GM21423 (cell line): Measurements from ENCODE around the gene MAN1B1.

ENCODE experiments used
- ATAC-seq: cut with Tn5 transposase; IDR thresholded peaks from one replicate; pipeline ENCODE4 v1.9.1; 2021; ENCODE audit warnings: mild to moderate bottlenecking, moderate library complexity; ENCODE audit not compliant: unreplicated experiment

Gene MAN1B1

DNA sequence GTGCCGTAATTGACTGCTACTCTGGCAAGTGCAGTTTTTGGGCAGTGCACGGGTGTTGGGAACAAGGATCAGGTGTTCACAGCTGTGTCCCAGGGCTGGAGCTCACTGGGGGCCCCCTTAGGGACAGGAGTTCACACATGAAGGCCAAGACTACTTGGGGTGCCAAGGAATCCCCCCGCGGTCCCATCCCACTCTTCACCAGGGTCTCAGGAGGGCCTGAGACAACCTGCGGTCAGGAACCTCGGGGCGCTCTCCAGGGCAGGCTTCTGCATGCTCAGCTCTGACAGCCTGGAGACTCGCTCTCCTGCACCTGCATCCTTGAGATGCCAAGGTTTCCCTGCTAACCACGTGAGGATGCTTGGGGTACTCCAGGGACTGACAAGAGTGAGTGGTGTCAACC is 2.3 kb upstream of the MAN1B1 start:
- ATAC-seq = no peak

DNA sequence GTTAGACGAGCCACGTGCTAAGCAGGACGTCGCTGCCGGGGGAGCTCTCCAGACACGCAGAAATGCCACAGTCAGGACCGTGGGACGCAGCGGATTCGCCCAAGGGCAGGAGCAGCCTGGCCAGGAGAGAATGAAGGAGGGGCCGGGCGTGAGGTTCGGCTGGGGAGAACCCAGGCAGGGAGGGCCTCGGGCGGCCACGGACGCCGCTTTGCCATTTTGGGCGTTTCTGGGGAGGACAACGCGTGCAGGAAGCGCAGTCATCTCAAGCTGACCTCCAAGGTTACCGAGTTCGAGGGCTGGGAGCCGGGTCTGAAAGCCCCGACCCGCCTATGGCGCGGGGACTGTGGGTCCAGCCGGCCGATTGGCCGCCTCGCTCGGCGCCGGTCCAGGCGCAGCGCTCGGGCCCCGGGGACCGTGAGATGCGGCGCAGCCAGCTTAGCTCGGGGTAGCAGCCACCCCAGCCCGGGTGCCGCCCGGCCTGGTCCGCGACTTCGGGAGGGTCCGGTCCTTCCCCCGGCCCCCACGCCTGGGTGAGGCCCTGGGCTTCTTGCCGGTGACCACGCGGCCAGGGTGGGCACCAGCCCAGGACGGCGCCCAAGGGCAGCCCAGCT is 760 bp upstream of the MAN1B1 start:
- no peak for ATAC-seq

DNA sequence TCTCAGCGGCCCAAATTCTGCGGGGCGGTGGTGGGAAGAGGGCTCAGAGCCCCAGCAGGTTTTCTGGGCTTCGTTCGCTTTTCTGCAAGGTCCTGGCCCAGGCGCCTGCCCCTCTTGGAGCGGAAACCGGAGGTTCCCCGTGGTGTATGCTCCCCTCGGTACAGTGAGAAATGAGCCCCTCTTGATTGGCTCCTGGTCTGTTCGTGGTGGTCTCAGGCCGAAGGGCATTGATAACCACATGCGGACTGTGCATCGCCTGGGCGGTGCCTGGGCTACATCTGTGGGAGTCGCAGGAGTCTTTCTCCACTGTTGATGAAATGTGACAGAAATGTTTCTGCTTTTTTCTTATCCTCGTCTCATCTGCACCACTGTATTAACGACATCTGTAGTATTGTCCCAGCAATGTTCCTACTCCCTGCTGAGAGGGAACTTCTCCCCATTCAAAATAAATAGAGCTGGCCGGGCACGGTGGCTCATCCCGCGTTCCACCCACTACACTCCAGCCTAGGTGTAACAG is 682 bp downstream of the MAN1B1 start:
- ATAC-seq = no peak

DNA sequence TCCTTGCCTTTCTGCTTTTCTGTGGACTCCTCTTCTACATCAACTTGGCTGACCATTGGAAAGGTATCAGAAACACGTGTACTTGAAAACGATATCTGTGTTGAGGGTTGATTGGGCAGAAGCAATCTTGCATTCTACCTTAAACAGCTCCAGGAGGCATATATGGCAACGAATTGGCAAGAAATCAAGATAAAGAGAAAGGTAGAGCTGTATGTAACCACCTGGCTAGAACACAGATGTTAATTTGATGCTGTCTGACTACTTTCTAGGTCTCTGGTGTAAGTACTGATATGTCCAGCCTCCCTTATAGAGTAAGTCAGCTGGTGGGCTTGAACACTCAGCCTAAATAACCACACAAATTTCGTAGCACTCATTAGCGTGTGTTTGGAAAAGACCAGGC is 1.3 kb downstream of the MAN1B1 start:
- no peak for ATAC-seq

DNA sequence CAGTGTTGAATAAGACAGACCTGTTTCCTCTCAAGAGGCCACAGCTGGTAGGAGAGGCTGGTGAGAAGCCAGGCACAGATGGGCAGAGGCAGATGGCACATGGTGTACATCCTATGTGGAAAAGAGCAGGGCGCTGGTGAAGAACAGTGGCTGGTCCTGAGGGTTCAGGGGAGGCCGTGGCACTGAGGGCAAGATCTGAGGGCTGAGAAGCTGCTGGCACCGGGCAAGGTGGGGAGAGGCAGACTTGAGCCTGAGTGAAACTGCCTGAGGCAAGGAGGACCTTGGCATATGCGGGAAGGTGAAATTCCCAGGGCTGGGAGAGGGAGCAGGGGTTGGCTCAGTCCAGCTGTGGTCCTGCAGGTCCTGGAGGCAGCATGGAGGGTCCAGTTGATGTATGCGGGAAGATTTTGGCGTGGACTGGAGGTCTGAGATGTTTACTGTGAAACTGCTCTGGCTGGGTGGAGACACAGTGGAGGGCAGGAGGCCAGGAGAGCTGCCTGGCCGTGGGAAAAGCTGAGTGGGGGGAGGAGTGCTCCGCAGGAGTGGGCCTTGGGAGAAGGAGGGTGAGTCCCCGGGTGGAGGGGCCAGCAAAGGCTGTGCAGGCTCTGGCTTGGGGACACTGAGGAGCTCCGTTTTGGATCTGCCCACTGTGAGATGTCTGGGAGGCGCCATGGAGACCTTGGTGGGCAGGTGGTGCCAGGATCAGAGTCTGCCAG is 2.6 kb downstream of the MAN1B1 start:
- no peak for ATAC-seq

DNA sequence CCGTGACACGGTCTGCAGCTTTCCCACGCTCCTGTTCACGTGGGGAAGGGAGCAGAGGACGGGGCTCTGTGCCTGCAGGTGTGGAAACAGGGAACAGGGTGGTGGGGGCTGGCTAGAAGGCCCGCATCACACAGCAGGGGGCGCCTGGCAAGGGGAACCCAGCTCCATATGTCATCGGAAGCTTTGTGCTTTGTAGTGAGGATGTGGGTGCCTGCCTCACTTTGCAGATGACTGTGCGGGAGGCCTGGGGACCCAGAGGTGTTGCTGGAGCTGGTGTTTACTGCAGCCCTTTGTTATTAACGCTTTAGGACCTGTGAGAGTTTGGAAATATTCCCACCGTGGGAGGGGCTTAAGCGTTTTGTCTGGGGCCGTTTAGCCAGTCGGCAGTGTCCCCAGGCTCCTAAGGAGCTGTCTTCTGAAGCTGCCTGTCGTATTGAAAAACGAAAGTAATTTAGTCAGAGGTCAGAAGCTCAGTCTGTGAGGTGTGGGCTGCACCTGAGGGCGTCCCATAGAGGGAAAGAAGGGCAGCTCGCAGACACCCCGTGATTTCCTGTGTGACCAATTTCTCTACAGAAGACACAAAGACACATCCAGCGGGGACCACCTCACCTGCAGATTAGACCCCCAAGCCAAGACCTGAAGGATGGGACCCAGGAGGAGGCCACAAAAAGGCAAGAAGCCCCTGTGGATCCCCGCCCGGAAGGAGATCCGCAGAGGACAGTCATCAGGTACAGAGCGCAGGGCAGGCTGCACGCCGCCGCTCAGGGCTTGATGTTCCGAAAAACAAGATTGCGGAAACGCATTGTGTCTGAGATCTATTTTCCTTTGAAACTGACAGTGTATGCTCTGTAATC is 9.1 kb downstream of the MAN1B1 start:
- ATAC-seq = peak; percentile 59

DNA sequence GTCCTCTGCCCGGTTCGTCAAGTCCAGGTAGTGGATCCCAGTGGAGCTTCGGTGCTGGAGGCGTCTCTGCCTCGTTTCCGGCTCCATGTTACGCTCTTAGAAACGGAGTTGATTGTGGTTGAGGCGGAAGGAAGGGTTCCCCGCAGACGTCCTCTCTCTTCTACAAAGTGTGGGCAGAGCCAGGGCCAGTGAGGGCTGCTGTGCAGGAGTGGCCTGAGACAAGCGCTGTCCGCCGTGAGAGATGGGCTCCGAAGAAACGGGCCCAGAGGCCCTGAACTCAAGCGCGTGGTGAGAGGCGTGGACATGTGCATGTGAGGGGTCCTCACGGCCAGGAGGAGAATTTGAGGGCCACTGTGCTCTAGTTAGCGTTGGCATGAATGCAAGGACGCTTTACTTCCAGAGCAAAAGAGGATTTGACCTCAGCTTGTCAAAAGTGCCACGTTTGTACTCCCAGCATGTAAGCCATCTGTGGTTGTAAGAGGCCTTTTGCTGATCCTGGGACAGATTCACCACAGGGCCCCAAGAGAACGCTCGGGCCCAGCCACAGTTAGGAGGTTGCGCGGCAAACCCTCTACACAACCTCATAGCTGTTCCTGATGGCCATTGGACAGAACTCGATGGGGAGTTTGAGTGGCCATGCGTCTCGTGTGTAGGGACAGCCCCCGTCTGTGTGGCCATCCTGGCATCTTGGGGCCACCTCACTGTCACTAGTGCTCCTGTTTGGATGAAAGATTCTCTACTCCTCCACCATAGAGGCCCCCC is 10.2 kb downstream of the MAN1B1 start:
- no peak for ATAC-seq

DNA sequence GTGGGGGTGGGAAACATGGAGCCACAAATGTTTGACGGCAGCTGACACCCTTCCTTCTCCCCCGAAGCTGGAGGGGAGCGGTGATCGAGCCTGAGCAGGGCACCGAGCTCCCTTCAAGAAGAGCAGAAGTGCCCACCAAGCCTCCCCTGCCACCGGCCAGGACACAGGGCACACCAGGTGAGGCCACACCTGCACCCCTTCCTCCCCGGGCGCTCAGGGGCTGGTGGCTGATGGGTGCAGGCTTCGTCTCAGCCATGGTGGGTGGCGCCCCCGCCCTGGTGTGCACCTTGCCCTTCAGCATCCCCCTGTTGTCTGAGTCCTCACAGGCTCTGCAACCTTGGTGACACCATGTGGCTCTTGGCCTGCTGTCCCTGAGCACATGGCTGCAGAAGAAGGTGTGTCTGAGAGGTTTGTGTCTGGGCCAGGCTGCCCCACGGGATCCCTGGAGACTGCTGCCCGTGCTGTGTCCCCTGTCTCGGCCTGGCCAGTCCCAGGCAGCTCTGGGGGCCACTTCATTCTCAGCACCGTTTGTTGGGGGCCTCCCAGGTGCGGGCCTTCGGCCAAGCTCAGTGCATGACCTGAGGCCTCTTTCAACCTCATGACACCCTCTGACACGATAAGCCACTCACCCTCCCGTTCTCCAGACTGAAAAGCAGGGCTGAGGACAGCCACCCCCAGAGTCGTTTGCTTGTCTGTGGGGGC is 11.1 kb downstream of the MAN1B1 start:
- ATAC-seq = no peak

DNA sequence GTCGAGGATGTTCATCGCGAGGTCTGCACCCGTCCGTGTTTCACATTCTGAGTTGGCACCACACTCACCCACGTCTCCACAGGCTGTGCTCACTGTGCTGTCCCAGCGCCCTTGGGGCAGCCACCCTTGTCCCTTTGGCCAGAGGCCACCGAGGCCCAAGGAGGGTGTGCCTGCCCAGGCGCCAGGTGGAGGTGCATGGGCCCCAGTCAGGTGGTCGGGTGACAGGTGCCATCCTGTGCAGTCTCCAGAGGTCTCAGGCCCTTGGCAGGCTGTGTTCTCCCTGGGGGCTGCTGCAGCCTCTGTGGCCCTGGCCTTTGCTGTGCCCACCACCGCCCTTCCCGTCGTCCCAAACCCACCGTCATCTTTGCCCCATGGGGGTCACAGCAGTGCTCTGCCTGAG is 12.4 kb downstream of the MAN1B1 start:
- ATAC-seq = no peak

DNA sequence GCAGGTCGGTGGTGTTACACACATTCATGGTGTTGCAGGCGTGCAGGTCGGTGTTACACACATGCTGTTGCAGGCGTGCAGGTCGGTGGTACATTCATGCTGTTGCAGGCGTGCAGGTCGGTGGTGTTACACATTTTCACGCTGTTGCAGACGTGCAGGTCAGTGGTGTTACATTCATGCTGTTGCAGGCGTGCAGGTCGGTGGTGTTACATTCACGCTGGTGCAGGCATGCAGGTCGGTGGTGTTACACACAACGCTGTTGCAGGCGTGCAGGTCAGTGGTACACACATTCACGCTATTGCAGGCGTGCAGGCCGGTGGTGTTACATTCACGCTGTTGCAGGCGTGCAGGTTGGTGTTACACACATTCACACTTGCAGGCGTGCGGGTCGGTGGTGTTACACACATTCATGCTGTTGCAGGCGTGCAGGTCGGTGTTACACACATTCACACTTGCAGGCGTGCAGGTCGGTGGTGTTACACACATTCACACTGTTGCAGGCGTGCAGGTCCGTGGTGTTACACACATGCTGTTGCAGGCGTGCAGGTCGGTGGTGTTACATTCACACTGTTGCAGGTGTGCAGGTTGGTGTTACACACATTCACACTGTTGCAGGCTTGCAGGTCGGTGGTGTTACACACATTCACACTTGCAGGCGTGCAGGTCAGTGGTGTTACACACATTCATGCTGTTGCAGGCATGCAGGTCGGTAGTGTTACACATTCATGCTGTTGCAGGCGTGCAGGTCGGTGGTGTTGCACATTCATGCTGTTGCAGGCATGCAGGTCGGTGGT is 16.6 kb downstream of the MAN1B1 start:
- ATAC-seq = no peak

DNA sequence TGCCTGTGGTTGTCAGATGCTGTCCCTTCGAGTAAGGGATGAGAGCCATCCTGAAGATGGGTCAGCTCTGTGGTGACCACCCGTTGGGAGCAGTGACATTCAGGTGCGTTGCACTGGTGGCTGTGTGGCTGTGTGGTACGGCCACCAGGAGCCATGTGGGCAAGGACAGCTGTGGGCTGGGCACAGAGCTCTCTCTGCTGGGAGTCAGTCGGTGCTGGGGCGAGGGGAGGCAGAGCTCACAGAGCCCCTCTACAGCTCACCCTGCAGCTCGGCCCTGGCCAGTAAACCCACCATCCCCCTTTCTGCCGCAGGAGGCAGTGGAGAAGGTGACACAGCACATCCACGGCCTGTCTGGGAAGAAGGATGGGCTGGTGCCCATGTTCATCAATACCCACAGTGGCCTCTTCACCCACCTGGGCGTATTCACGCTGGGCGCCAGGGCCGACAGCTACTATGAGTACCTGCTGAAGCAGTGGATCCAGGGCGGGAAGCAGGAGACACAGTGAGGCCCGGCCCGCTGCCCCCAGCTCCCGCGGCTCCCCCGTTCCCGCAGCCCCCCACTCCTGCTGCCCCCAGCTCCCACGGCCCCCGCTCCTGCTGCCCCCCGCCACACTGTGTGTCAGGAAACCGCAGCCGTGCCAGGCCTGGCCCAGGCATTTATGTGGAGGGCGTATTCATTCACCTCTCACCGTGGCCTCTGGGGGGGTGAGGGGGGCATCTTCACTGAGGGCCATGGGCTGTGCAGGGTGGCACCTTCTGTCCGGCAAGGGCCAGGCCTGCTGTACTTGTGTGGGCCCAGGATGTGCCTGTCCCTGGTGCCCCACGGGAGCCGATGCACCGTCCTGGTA is 19.3 kb downstream of the MAN1B1 start:
- ATAC-seq = no peak

DNA sequence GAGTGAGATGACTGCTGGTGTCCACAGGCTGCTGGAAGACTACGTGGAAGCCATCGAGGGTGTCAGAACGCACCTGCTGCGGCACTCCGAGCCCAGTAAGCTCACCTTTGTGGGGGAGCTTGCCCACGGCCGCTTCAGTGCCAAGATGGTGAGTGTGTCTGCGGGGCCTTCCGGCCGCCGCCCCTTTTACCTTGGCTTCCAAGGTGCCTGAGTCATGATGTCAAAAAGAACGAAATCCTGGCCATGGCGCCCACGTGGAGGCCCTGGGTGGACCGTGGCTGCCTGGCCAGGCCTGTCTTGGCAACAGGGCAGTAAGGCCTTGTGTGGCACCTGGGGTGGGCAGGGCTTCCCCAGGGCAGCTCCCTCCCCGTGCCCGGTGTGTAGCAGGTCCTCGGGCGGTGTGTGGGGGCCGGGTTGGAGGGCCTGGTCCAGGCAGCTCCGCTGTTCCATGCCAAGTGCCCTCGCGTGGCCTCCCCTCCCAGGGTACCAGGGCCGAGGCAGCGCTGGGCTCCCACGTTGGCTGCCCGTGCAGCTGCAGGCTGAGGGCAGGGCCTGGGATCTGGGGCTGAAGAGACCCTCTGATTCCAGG is 20.0 kb downstream of the MAN1B1 start:
- ATAC-seq = no peak

DNA sequence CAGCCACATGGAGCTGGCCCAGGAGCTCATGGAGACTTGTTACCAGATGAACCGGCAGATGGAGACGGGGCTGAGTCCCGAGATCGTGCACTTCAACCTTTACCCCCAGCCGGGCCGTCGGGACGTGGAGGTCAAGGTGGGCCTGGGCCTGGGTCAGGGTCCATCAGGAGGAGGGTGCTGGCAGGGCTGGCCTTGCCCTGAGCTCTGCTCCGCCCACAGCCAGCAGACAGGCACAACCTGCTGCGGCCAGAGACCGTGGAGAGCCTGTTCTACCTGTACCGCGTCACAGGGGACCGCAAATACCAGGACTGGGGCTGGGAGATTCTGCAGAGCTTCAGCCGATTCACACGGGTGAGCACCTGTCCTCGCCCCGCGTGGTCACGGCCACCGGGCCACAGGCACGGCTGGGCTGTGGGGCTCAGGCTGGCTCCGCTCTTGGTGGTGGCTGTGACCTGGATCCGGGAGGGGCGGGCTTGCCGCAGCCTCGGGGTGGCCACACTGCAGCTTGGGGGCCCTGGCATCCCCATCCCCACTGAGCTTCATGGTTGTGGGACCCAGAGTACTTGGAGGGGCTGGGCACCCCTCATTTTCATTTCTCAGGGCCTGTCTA is 20.6 kb downstream of the MAN1B1 start:
- ATAC-seq = no peak

DNA sequence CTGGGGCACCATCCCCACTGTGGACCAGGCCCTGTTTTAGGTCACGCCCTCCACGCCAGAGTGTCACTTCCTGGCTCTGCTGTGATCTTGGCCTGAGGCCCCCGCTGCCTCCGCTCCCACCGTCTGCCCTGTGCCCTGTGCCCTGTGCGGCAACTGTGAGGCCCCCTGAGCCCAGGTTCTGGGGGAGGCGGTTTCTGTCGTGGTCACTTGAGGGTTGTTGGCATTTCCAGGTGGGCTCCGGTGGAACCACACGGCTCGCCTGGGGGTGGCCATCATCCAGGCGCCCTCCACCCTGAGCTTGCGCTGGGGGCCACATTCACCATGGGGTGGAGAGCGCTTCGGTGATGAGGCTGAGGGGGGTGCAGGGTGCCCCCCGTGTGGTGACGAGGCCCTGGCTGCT is 21.2 kb downstream of the MAN1B1 start:
- no peak for ATAC-seq

DNA sequence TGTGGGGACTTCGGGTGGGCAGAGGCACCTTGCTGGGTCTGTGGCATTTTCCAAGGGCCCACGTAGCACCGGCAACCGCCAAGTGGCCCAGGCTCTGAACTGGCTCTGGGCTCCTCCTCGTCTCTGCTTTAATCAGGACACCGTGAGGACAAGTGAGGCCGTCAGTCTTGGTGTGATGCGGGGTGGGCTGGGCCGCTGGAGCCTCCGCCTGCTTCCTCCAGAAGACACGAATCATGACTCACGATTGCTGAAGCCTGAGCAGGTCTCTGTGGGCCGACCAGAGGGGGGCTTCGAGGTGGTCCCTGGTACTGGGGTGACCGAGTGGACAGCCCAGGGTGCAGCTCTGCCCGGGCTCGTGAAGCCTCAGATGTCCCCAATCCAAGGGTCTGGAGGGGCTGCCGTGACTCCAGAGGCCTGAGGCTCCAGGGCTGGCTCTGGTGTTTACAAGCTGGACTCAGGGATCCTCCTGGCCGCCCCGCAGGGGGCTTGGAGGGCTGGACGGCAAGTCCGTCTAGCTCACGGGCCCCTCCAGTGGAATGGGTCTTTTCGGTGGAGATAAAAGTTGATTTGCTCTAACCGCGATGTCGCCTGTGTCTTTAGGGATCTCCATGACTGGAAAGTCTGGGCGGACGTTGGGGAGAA is 21.9 kb downstream of the MAN1B1 start:
- ATAC-seq = no peak

DNA sequence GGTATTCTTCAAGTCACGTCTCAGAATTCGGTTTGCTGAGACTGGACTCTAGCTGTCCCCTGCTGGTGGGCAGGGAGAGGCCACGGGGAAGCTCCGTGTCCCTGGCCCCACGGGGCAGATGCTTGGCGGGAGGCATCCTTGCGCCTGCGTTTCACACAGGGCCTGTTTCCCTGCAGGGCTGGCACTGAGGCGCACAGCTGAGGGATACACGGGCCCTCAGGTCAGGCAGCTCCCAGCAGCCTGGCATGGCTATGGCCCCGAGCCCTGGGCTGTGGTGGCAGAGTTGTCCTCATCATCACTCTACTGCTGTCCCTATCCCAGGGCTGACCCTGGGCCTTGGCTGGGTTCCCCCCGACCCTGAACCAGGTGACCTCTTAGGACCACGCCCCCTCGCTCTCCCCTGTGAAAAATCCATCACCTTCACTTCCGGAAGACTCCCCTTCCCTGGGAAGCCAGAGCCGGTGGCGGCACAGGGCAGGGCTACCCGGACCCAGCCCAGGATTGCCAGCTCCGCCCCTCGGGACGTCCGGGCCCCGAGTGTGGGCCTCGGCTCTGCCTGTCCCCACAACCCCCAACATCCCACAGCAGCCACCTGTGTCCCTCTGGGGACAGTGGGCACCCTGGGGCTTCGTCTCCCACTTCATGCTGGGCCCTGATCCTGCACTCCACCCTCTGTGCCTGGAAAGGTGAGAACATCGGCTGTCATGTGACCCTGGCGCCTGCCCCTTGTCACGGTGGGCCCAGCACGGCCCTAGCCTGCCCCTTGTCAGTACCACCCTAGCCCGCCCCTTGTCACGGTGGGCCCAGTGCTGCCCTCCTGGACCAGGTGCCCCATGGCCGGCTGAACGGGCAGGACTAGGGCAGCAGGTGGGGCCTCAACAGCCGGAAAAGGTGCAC is 22.7 kb downstream of the MAN1B1 start:
- ATAC-seq = no peak
